Caco-2 (cell line): Measurements from ENCODE around the gene PP2D1. TPM values are rescaled to one million over a fixed set of nuclear protein-coding genes. Genes with fewer than 3 reads are reported as not detected.

ENCODE experiments used
- BruUV-seq: library from RNA; stranded (reverse); fragments of 400-500 nt; replicated peaks from 2 replicates; lab custom pipeline; 2021; lab: Mats Ljungman, UMichigan
- CTCF ChIA-PET: fragments of 300-600 bp; sonication (Branson Sonifier 250); formaldehyde crosslinking; loops from one replicate; lab custom pipeline; 2022; ENCODE audit warnings: antibody characterized with exemption; lab: Charles Lee
- POLR2A ChIA-PET: fragments of 300-600 bp; sonication (Branson Sonifier 250); formaldehyde crosslinking; loops from one replicate; lab custom pipeline; 2022; ENCODE audit warnings: antibody characterized with exemption; lab: Charles Lee
- DNase-seq, 2 experiments: peaks; one replicate each; pipeline versions ENCODE4 v3.0.0 to v3.0.0-alpha.2; 2020 to 2022
- H3K27me3 ChIP-seq: replicated peaks from 2 replicates; pipeline ENCODE4 v1.6.0; 2011; ENCODE audit warnings: low read length; ENCODE audit not compliant: control insufficient read depth, insufficient read depth
- H3K36me3 ChIP-seq: 2 replicates; pipeline ENCODE4 v1.5.1; 2011; ENCODE audit warnings: low read length; ENCODE audit not compliant: control insufficient read depth, insufficient read depth
- H3K4me1 ChIP-seq: fragments of 250-450 bp; sonication (Bioruptor Pico); 2 replicates; pipeline ENCODE4 v1.5.1; 2020; ENCODE audit warnings: mild to moderate bottlenecking
- H3K4me3 ChIP-seq: 2 replicates; pipeline ENCODE4 v1.5.1; 2011; ENCODE audit warnings: low read depth, mild to moderate bottlenecking, control low read depth, low read length
- H3K9me3 ChIP-seq: fragments of 250-450 bp; sonication (Bioruptor Pico); 2 replicates; pipeline ENCODE4 v1.5.1; 2020; ENCODE audit warnings: mild to moderate bottlenecking, moderate library complexity
- H3K27ac Mint-ChIP-seq: one replicate; pipeline ENCODE4 v1.8.0; 2022; ENCODE audit warnings: mixed read lengths; ENCODE audit not compliant: unreplicated experiment
- H3K27me3 Mint-ChIP-seq: one replicate; pipeline ENCODE4 v1.8.0; 2022; ENCODE audit warnings: mixed read lengths; ENCODE audit not compliant: insufficient read depth, unreplicated experiment
- H3K36me3 Mint-ChIP-seq: one replicate; pipeline ENCODE4 v1.8.0; 2022; ENCODE audit warnings: mild to moderate bottlenecking, mixed read lengths; ENCODE audit not compliant: insufficient read depth, unreplicated experiment
- H3K4me1 Mint-ChIP-seq: one replicate; pipeline ENCODE4 v1.8.0; 2022; ENCODE audit warnings: low read depth, mixed read lengths; ENCODE audit not compliant: unreplicated experiment
- H3K4me3 Mint-ChIP-seq: one replicate; pipeline ENCODE4 v1.8.0; 2022; ENCODE audit warnings: mild to moderate bottlenecking, moderate library complexity, mixed read lengths; ENCODE audit not compliant: unreplicated experiment
- H3K9me3 Mint-ChIP-seq: one replicate; pipeline ENCODE4 v1.8.0; 2022; ENCODE audit warnings: mixed read lengths; ENCODE audit not compliant: unreplicated experiment
- intact Hi-C: fragments of 100-400 bp; cut with micrococcal nuclease; formaldehyde crosslinking; loops from one replicate; pipeline ENCODE4 v1.10.0; 2022; ENCODE audit not compliant: unreplicated experiment
- total RNA-seq: library from RNA; stranded (reverse); gene quantifications from 2 replicates; pipeline ENCODE4 v1.2.3, GENCODE V29; 2022
- TF ChIP-seq, protein P1 (sequence below), 2 experiments: fragments of 200-600 bp in 1 of 2; IDR thresholded peaks; 1 replicate in 1 of 2; 2 replicates in 1 of 2; pipeline versions ENCODE4 v1.5.1 to v1.8.0; 2011 to 2022; ENCODE audit warnings: antibody characterized with exemption in 1 of 2, control low read depth in 1 of 2, inconsistent platforms in 1 of 2, low read depth in 1 of 2, low read length in 1 of 2, mild to moderate bottlenecking in 1 of 2, moderate library complexity in 1 of 2; ENCODE audit not compliant: insufficient read depth in 1 of 2, severe bottlenecking in 1 of 2, unreplicated experiment in 1 of 2

Gene PP2D1
- total RNA-seq, 1 experiment from 2014 or later, result not detected

DNA sequence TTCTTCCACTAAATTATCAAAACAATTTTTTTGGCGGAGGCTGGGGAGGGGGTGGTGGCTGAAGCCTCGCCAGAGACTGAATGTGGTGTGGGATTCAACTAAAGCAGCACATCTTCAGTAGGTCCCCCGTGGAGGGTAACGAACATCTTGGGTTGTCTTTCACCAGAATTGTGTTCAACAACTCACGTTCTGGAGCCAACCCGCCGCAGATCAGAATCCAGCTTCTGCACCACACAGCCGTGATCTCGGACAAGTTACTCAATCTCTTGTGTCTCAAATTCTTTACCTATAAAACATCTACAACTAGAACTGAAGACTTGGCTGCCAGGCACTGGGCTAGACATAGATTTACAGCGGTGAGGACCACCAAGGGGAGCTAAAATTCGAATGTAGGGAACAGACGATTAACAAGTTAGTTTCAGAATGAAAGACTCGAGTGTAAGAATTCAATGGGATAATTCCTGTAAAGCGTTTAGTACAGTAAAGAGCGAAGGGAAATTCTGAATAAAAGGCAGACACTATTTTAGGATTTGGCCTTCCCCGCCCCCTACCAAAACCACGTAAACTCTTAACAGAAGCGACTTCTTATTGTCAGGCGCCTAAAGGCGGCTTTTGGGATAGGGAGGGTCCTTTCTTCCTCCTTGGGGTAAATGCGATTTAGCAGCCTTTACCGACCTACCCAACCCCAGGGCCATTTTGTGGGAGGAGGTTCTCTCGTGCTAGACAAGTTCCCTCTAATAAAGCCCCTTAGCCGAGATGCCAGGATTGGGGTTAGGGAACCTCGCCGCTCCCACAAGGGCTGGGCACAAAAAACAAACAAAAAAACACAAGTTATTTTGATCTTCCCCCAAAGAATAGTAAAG, 65.9 kb downstream of the PP2D1 start:
- Histone ChIP-seq H3K4me1 (peaks cover 12% of the 10 kb centered on the region), H3K9me3 (no peaks in the 10 kb centered on the region), H3K4me3 (peak overlapping the region; percentile 96), H3K27me3 (no peaks in the 10 kb centered on the region), H3K36me3 (no peaks in the 10 kb centered on the region)
- ChIA-PET POLR2A (interaction anchor here (0.5 to 0.7 kb wide), 2 partner anchors 94 to 558 kb away, joined by 3 to 5 read pairs; partner anchors contain the start of gene KAT2B), CTCF (no interaction called here)
- Mint-ChIP-seq H3K27me3 (no peaks in the 10 kb centered on the region), H3K4me1 (peaks cover 6% of the 10 kb centered on the region), H3K4me3 (peak overlapping the region; percentile 80), H3K27ac (peak overlapping the region; percentile 86), H3K36me3 (peaks cover 18% of the 10 kb centered on the region), H3K9me3 (no peaks in the 10 kb centered on the region)
- TF ChIP-seq, protein P1, sequence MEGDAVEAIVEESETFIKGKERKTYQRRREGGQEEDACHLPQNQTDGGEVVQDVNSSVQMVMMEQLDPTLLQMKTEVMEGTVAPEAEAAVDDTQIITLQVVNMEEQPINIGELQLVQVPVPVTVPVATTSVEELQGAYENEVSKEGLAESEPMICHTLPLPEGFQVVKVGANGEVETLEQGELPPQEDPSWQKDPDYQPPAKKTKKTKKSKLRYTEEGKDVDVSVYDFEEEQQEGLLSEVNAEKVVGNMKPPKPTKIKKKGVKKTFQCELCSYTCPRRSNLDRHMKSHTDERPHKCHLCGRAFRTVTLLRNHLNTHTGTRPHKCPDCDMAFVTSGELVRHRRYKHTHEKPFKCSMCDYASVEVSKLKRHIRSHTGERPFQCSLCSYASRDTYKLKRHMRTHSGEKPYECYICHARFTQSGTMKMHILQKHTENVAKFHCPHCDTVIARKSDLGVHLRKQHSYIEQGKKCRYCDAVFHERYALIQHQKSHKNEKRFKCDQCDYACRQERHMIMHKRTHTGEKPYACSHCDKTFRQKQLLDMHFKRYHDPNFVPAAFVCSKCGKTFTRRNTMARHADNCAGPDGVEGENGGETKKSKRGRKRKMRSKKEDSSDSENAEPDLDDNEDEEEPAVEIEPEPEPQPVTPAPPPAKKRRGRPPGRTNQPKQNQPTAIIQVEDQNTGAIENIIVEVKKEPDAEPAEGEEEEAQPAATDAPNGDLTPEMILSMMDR (IDR thresholded peaks at IDR 0.05; ENCODE audit: insufficient read depth in 1 of 2, low read depth in 1 of 2, low read length in 1 of 2, severe bottlenecking in 1 of 2, unreplicated experiment in 1 of 2), result no peak
- peak in 1 of 2 experiments; percentile 7 for DNase-seq
- intact Hi-C loops, result loop anchor here (1.0 to 5.0 kb wide), 4 partner anchors 9 to 241 kb away; partner anchors contain the start of genes KAT2B and SGO1
- TSS peak; percentile 96 for BruUV-seq

DNA sequence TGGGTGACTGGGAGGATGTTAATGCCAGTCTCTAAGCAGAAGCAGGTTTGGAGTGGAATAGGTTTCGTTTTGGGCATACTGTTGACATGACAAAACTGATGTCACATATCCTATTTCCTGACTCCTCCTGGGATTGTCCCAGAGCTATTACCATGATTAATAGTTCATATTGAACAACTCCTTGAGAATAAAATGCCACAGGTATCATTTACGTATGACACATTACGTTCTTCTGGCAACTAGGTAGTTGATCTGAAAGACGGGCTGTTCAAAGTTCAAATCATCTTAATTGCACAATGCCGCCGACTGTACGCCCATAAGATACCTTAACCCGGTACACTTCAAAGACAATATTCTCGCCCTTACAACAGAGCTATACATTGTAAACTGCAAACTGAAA, 66.5 kb downstream of the PP2D1 start:
- no TSS peak for BruUV-seq
- Mint-ChIP-seq H3K27me3 (no peaks in the 10 kb centered on the region), H3K4me3 (peak overlapping the region; percentile 80), H3K9me3 (no peaks in the 10 kb centered on the region), H3K36me3 (peaks cover 18% of the 10 kb centered on the region), H3K27ac (peak overlapping the region; percentile 86), H3K4me1 (peaks cover 6% of the 10 kb centered on the region)
- H3K27me3 ChIP-seq, result no peaks in the 10 kb centered on the region
- CTCF ChIA-PET, result no interaction called here
- no peaks in the 10 kb centered on the region for H3K36me3 ChIP-seq
- H3K4me3 ChIP-seq, result peak overlapping the region; percentile 96
- peak in 1 of 2 experiments; percentile 33 for DNase-seq
- peaks cover 12% of the 10 kb centered on the region for H3K4me1 ChIP-seq
- H3K9me3 ChIP-seq, result no peaks in the 10 kb centered on the region
- POLR2A ChIA-PET, result interaction anchor here (0.5 to 0.7 kb wide), 2 partner anchors 95 to 559 kb away, joined by 3 to 5 read pairs; partner anchors contain the start of gene KAT2B
- intact Hi-C loops, result loop anchor here (1.0 to 5.0 kb wide), 2 partner anchors 8 to 242 kb away; partner anchors contain the start of gene SGO1
- TF ChIP-seq, protein P1 (IDR thresholded peaks at IDR 0.05; ENCODE audit: insufficient read depth in 1 of 2, low read depth in 1 of 2, low read length in 1 of 2, severe bottlenecking in 1 of 2, unreplicated experiment in 1 of 2), result no peak

DNA sequence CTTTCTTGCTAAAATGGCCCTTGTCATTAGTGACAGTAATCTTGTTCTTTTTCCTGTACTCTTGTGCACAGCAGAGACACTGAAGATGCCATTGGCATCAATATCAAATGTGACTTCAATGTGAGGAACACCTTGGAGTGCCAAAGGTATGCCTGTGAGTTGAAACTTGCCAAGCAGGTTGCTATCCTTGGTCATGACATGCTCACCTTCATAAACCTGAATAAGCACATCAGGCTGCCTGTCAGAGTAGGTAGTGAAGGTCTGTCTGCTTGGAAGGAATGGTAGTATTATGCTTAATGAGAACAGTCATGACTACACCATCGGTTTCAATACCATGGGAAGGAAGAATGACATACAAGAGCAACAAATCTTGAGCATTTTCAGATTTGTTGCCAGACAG, 71.4 kb downstream of the PP2D1 start:
- DNase-seq, result no peak
- H3K4me3 Mint-ChIP-seq, result no peak overlapping the region
- CTCF ChIA-PET, result no interaction called here
- no peaks in the 10 kb centered on the region for H3K9me3 Mint-ChIP-seq
- BruUV-seq, result no TSS peak
- Histone ChIP-seq H3K4me3 (no peak overlapping the region), H3K27me3 (no peaks in the 10 kb centered on the region), H3K4me1 (peaks cover 18% of the 10 kb centered on the region), H3K9me3 (no peaks in the 10 kb centered on the region), H3K36me3 (no peaks in the 10 kb centered on the region)
- H3K27ac Mint-ChIP-seq, result no peak overlapping the region
- TF ChIP-seq, protein P1 (IDR thresholded peaks at IDR 0.05; ENCODE audit: insufficient read depth in 1 of 2, low read depth in 1 of 2, low read length in 1 of 2, severe bottlenecking in 1 of 2, unreplicated experiment in 1 of 2), result no peak
- intact Hi-C loops, result no loop called here
- H3K36me3 Mint-ChIP-seq, result peaks cover 6% of the 10 kb centered on the region
- H3K4me1 Mint-ChIP-seq, result peaks cover 20% of the 10 kb centered on the region
- H3K27me3 Mint-ChIP-seq, result no peaks in the 10 kb centered on the region
- POLR2A ChIA-PET, result no interaction called here
